Measurements from ENCODE around the gene TRAK2.

DNA sequence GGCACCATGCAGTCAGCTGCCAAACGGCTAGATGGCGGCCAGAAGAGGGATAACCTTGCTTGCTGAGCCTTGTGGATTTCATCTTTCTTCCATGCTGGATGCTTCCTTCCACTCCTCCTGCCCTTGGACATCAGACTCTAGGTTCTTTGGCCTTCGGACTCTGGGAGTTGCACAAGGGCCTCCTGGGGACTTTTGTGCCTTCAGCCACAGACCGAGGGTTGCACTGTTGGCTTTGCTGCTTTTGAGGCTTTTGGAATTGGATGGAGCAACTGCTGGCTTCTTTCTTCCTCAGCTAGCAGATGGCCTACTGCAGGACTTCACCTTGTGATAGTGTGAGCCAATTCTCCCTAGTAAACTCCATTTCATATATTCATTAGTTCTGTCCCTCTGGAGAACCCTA lies 31.3 kb upstream of the TRAK2 start:
- TF ChIP-seq, protein P1, sequence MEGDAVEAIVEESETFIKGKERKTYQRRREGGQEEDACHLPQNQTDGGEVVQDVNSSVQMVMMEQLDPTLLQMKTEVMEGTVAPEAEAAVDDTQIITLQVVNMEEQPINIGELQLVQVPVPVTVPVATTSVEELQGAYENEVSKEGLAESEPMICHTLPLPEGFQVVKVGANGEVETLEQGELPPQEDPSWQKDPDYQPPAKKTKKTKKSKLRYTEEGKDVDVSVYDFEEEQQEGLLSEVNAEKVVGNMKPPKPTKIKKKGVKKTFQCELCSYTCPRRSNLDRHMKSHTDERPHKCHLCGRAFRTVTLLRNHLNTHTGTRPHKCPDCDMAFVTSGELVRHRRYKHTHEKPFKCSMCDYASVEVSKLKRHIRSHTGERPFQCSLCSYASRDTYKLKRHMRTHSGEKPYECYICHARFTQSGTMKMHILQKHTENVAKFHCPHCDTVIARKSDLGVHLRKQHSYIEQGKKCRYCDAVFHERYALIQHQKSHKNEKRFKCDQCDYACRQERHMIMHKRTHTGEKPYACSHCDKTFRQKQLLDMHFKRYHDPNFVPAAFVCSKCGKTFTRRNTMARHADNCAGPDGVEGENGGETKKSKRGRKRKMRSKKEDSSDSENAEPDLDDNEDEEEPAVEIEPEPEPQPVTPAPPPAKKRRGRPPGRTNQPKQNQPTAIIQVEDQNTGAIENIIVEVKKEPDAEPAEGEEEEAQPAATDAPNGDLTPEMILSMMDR (IDR thresholded peaks at IDR 0.05; ENCODE audit: low read depth, low read length), result no peak
- no peak for TF ChIP-seq EZH2phosphoT487 (IDR thresholded peaks at IDR 0.05; ENCODE audit: low read depth)
